ENCODE measurements around the gene SLC38A2.
"Not testable (repeated sequence)": the region's sequence is repeated elsewhere in the genome, so short reads cannot be mapped to it uniquely, and the experiment has no call there.

The SLC38A2 gene

DNA sequence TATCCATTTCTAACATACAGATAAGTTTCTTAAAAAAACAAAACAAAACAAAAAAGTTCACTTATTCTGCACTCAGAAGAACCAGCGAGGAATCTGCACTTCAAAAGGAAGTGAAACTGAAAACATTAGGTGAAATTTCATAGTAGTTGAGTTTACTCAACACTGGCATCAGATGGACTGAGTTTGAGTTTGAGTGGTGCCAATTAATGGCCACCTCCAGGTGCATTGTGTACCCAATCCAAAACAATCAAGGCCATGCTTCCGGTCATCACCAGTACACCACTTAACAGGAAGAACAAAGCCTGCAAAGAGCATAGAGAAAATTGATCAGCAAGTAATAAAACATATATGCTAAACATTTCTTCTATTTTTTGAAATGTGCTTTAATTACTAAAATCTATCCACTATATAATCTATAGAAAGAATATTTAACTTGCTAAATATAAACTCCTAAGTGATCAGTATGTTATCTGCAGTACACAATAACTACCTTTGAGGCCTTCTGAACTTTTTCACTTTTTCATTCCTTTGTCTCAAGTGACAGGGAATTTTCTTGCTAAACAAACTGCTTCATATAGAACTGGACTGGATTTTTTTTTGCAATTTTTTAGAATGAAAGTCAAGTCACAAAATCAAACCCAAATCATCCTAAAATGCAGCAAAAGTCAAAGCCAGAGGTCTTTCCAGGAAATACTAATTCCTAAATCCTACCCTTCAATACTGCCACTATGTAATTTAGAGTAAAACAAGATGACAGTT lies 11.5 kb downstream of the SLC38A2 start:
- no peak for DNase-seq (ENCODE audit: low read depth)

DNA sequence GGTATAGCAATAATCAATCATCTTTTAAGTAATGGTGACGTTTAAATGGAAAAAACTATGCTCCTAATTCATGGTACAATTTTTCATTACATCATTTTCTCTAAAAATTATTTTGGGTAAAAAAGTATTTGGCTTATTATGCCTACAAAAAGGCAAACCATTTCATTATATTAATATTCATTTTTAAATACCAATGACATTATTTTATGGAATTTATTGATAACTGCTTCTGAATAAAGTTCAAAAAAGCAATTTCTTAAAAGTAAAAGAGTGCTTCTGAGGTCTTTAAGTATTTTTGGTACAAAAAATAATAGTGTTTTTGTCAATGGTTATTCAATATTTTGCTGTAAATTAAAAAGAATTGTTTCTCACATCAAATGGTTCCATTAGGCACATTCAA lies 12.2 kb downstream of the SLC38A2 start:
- DNase-seq (ENCODE audit: low read depth): no peak

DNA sequence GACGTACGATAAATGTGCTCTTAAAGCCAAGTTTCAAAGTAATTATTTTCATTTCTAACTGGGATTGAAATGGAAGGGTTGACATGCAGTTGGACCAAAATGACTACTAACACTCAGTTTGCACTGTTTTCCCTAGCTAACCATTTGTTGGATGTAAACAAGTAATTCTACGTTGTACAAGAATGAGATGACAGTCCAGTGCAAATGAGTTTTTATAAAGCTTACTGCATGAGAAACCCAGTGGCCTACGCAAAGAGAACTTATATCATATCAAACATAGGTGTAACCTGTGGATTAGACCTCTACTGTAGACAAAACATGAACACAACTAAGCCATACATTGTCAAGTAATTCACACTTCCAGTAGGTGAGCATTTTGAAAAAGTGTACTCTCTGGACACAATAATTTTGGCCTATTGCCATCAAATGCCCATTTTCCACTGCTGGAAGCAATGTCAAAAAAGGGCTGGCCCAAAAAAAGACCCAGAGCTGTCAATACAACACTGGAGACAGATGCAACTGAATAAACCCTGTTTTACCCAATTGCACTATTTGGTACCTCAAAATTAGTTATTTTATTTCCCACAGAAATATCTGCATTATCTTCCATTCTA lies 12.8 kb downstream of the SLC38A2 start:
- no peak for DNase-seq (ENCODE audit: low read depth)

DNA sequence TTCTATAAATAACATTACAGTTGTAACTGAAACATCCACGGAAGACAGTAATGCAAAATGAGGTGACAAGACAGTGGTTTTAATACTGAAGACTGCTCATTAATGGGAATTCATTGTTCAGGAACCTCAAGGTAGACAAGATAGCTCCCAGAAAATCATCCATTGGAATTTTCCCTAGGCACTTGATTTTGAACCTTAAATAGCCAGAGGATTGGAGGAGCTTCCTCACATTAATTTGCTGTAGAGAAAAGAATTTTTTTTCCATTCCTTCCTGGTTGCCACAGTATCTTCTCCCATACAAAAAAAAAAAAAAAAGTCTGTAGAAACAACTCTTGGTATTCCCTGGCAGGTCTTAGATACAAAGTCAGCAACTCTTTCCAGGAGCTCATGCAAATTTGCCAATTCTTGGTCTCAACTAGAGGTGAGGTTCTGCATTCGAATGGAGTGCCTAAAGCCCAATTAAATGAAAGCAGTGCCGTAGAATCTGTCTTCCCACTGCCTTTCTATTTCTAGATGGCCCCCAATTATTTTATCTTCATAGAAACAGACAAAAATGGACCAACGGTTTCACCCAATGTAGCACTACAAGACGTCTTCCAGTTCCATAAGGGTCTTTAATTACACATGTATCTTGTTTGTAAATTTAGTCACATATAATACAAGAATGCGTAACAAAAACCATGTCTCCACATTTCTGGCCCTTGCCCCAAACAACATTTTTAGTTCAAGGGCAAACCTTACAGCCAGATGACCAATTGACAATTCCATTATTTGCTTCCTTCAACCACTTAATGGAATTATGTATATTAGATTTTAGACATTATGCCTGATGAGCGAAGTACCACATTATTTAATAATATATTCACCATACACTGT lies 13.5 kb downstream of the SLC38A2 start:
- DNase-seq (ENCODE audit: low read depth): no peak

DNA sequence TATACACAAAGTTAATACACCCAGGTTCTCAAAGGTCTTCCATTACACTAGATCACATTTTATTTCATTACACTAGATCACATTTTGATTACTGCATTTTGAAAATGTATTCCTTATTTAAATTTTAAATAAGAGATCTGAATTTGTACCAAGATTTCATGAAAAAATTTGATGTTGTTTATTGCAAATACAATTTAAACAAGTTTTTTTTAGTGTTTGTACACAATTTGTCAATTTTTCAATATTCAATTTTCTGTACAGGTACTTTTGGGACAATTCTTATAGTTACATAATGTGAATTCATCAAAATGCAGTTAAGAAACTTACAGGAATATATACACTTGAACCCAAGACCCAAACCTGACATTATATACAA lies 14.3 kb downstream of the SLC38A2 start:
- no peak for DNase-seq (ENCODE audit: low read depth)

DNA sequence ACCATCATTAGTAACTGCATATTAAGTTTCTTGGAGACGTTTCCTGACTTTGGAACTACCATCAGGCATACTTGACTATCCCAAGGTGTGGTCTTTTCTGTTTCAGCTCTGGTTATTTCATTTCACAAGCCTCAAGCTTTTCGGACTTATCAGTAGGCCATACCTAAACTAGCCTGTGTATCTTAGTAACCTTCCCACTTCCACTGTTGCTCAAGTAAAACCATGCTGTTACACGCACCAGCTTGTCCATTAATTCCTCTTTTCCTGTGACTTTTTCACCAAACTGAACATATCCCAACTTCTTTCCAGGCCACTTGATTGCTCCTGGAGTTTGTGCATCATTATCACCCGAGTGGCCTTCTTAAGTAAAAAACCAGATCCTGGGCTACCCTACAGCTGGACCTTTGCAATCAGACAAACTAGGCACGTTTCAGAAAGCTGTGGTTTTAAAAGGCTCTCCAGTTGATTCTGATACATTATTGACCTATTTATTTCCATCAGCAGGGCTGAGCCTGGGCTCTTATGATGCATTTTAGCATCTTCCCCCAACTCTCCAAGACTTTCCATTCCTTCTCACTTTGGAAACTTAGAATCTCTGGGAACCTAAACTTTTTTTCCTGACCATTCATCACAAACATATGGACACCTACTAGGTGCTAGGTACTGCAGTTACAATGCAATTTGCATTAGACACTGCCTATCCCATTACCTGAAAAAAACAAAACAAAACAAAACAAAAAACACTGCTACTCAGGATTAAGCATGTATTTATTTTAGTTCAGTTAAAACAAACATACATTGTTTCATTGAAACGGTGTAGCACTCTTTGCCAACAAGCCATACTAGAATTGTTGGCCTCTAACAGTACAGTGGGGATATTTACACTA lies 14.9 kb downstream of the SLC38A2 start:
- DNase-seq (ENCODE audit: low read depth): no peak

DNA sequence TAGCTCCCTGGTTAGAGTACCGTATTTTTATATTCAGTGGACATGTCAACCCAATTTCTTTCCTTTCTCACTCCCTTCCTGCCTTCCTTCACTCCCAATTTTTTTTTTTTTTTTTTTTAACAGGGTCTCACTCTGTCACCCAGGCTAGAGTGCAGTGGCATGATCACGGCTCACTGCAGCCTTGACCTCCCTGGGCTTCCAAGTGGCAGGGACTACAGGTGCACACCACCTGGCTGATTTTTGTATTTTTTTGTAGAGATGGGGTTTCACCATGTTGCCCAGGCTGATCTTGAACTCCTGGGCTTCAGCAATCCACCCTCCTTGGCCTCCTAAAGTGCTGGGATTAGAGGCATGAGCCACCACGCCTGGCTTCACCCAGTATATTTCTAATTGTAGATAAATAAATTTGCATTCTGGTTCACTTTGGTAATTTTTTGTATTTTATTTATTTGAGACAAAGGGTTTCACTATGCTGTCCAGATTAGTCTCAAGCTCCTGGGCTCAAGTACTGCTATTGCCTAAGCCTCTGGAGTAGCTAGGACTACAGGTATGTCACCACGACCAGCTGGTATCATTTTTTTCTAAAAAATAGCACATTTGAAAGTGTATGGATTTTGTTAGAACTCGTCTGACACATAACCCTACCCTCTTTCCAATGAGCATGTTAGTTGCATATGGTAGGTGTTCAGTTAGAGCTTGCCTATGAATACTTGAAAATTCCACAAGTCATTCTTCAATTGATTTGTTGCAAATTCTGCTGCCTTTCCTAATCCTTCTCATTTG lies 15.7 kb downstream of the SLC38A2 start:
- DNase-seq (ENCODE audit: low read depth): no peak

DNA sequence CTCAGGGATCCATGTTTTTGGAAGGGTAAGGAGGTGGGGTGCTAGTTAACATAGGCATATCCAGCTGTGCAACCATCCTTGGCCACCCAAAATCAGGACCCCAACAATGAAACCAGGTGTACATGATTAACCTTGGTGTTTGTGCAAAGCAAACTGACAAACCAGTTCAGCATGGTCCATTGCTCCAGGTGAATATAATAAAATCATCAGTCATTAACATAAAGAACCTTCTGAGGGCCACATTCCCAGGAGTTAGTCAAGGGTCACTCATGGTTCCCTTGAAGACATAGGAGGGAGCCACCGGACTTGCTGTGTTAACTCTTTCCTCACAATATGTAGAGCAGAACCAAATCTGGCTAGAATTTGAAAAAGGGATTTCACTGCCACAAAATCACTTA lies 17.8 kb downstream of the SLC38A2 start:
- no peak for DNase-seq (ENCODE audit: low read depth)

DNA sequence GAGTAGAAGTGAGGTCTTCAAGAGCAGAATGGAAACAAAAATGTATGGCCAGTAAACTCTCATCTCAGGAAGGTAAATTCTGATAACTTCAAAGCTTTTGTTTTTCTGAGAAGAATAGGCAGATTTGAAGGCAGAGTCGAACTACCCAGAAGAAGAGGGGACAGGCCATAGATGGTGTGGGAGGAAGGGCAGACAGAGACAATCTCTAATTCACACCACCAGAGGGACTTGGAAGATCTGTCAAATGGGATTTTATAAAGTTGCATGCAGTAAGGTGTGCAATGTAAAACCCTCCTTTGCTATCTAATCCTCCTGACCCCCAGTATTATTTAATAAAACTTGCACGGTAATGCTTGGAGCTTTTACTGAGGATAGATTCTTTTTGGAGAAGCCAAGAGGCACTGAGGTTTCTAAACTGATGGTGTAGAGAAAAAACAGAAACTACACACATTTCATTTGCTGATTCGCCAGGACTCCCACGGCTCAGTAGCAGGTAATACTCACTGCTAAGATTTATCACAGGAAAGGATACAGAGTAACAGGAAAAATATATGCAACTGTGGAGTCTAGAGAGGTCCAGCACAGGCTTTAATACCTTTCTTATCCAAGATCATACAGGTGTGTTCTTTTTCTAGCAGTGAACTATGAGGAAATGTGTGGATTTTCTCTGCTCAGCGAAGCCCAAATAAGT lies 18.3 kb downstream of the SLC38A2 start:
- DNase-seq (ENCODE audit: low read depth): no peak

DNA sequence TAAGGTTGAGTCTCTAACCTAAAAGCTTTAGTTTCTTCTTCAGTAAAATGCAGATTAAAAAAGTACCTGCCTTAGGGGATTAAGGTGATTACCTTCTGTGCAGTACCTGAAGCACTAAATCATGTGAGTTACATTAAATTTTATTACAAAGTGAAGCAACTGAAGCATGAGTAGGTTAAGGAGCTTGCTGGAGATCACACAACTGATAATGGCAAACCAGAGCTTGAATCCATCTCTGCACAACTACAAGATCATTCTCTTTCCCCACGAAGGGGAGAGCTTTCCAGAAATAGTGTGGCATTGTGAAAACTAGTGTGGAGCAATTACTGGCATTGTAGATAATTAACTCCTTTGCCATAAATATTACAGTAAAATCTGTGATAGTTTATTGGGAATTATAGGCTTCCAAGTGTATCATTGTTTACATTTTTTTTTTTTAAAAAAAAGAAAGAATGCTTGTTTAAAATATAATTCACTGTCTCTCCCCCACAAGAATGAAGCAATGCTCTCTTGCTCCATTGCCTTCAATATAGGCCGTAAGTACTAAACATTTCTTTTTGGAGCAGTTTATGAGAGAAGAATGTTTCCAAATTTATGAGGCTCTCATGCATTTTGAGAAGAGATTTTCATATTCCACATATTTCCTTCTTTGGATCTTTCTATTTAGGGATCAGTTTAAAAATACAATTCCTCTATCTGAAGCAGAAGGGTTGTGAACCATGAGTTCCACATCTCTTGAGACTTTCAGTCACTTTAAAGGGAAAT lies 20.5 kb downstream of the SLC38A2 start:
- DNase-seq (ENCODE audit: low read depth): no peak

DNA sequence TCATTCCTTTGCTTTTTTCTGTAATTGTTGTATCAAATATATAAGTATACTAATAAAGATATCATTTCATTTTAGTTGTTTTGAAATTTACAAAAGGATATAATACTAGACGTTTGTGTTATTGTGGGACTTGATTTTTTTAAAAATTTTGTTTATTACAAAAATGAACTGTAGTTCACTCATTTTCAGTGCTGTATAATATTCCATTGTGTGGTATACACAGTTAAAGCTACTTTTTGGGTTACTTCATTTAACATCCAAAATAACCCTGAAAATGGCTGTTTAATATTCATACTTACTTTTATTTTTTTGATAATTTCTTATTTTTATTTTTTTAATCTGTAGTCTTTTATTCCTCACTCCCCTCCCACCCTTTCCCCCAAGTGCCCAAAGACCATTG lies 21.4 kb downstream of the SLC38A2 start:
- no peak for DNase-seq (ENCODE audit: low read depth)

DNA sequence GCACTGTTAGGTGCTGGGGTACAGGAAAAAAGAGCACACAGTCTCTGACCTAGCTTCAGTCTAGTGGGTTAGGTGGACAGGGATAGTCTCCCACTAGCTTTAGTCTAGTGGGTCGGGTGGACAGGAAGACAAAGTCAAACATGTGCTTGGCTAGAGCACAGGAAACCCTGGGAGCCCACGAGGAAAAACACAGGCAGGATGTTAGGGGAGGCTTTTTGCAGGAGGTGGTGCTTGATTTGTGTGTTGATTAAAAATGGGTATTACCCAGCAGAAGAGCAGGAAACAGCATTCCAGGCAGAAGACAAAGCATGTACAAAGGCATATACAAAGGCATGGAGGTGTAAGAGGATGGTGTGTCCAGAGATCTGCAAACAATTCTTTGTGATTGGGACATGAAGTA lies 23.3 kb downstream of the SLC38A2 start:
- no peak for DNase-seq (ENCODE audit: low read depth)

DNA sequence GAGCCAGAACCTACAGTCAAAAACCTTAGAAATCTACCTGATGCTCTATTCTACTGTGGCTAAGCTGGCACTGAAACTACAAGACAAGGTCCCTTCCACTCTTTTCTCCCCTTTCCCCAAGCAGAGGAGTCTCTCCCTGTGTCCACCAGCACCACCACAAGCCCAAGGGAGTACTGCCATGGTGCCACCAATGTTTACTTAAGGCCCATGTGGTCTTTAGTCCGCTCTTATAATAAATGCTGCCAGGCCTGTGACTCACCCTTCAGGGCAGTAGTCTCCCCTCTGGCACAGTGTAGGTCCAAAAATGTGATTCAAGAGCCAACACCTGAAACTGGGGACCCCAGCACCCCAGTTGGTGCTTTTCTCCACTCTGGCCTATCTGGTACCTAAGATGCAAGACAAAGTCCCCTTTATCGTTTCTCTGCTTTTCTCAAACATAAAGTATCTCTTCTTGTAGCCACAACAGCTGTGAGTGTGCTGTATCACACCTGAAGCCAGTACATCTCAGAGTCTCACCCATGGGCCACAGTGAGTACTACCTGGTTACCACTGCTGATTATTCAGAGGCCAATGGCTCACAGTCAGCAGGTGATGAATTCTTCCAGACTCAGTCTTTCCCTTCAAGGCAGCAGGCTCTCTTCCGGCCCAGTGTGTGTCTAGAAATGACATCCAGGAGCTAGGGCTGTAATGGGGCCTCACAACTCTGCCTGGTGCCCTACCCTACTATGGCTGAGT lies 29.3 kb downstream of the SLC38A2 start:
- no peak for DNase-seq (ENCODE audit: low read depth)

DNA sequence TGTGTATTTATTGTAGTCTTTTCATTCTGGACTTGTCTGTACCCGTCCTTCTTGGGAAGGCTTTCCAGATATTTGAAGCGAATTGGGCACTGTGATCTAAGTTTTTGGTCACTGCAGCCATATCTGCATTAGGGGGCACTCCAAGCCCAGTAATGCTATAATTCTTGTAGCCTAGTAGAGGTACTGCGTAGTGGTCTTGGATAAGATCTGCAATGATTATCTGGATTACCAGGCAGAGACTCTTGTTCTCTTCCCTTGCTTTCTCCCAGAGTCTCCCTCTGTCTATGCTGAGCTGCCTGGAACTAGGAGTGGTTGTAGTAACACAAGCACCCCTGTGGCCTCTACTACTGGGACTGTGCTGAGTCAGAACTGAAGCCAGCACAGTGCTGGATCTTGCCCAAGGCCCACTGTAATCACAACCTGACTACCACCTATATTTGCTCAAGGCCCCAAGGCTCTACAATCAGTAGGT lies 30.0 kb downstream of the SLC38A2 start:
- DNase-seq (ENCODE audit: low read depth): no peak

DNA sequence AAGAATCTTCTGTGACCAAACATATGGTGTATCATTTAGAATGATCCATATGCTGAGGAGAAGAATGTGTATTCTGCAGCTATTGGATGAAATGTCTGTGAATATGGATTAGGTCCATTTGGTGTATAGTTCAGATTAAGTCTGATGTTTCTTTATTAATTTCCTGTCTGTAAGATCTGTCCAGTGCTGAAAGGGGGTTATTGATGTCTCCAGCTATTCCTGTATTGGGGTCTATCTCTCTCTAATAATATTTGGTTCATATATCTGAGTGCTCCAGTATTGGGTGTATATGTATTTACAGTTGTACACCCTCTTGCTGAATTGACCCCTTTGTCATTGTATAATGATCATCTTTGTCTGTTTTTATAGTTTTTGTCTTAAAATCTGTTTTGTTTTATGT lies 33.5 kb downstream of the SLC38A2 start:
- DNase-seq (ENCODE audit: low read depth): no peak

DNA sequence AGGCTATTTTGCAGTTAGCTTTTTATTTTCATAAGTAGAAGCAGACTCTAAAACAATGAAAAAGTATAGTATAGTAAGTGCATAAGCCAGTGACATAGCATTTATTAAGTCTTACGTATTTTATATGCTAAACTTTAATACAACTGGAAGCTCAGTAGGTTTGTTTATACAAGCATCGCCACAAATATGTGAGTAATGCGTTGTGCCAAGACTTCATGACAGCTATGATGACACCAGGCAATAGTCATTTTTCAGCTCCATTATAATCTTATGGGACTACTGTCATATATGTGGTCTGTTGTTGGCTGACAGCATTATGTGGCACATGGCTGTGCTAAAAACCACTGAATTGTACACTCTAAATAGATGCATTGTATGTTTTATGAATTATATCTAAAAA lies 40.3 kb downstream of the SLC38A2 start:
- no peak for DNase-seq (ENCODE audit: low read depth)

DNA sequence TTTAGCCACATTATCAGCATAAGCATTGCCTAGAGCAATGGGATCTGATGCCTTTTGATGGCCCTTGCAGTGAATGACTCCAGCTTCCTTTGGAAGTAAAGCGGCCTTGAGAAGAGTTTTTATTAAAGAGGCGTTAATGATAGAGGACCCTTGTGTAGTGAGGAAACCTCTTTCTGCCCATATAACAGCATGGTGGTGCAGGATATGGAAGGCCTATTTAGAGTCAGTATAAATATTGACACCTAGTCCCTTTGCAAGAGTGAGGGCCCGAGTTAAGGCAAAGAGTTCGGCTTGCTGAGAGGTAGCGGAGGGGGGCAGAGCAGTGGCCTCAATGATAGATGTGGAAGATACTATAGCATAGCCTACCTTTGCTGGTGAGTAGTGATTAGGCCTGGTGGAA lies 47.5 kb downstream of the SLC38A2 start:
- DNase-seq (ENCODE audit: low read depth): not testable (repeated sequence)

DNA sequence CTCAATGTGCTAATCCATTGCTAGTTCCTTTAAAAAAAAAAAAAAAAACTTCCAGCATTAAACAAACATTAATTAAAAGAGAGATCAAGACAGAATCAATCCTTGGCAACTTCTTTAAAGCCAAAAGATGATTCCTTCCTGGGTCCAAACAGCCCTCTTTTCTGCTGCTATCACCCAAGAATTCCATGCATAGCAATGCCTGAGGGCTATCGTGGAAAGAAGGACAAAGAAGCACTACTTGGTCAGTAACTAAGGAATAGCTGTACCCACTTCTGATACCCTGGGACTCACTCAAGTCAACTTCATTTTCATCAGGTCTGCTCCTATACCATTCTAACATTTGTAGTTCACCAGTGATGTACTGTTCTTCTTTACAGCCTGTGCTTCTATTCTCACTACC lies 51.8 kb downstream of the SLC38A2 start:
- DNase-seq (ENCODE audit: low read depth): no peak

DNA sequence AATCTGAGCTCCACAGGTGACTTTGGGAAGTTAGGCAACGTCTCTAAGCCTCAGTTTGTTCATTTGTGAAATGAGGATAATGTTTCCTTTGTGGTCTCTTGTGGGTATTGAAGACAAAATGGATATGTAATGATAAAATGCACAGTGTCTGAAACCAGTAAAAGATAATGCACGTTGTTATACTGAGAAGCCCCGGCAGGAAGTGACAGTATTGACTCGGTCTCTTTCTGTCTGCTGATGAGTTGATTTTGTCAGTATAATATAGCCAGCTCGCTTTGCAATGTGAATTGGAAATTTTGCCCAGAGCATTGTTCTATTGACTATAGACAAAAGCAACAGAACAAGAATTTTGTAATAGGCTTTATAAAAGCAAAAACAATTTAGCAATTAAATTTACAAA lies 54.5 kb downstream of the SLC38A2 start:
- no peak for DNase-seq (ENCODE audit: low read depth)
